HG03139 (cell line): ENCODE measurements around the gene MGAT4C.
"Not testable (repeated sequence)": the region's sequence is repeated elsewhere in the genome, so short reads cannot be mapped to it uniquely, and the experiment has no call there.

Experiments
- ATAC-seq: cut with Tn5 transposase; IDR thresholded peaks from one replicate; pipeline ENCODE4 v1.9.1; 2021; ENCODE audit not compliant: unreplicated experiment

Gene MGAT4C

GRCh38 chr12:86138770-86139169 is 117.4 kb downstream of the MGAT4C start:
- no peak for ATAC-seq

DNA sequence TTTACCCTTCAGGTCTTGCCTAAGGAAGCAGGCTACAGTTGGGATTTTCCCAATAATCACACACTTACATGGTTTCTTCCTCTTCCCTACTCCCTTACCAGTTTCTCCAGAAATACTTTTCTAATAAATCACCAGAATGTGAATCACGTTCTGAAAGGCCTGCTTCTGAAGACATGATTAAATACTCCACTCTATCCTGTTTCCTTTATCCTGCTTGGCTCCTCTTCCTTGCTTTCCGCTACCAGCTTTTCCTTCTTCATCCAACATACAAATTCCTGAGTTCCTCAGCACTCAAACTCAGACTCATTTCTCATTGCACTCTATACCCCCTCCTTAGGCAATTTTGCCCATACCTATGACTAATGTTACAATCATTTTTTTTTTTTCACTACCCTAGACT is 118.3 kb downstream of the MGAT4C start:
- ATAC-seq = no peak

- ATAC-seq = no peak
Measured at GRCh38 chr12:86134561-86134960, 121.6 kb downstream of the MGAT4C start.

GRCh38 chr12:86126900-86127299 is 129.3 kb downstream of the MGAT4C start:
- not testable (repeated sequence) for ATAC-seq

GRCh38 chr12:86122846-86123468 is 133.2 kb downstream of the MGAT4C start:
- ATAC-seq = no peak

- ATAC-seq = no peak
Measured at GRCh38 chr12:86118161-86118560, 138.0 kb downstream of the MGAT4C start.

DNA sequence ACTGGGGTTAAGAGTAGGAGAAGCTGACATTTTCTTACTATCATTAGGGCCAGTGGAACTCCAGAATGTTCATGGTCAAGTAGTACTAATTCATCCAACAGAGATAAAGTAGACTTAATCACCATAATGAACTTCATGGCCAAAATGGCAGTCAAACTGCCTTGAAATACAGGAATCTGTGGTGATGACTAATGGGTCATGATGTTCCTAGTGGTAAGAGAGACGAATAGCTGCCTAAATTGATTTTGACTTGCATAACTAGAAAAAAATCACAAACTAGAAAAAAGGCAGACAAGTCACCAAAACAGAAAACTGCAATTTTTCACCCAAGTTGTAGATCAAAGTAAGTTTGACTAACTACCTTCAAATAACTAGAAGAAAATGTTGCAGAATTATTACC is 138.5 kb downstream of the MGAT4C start:
- ATAC-seq = no peak

DNA sequence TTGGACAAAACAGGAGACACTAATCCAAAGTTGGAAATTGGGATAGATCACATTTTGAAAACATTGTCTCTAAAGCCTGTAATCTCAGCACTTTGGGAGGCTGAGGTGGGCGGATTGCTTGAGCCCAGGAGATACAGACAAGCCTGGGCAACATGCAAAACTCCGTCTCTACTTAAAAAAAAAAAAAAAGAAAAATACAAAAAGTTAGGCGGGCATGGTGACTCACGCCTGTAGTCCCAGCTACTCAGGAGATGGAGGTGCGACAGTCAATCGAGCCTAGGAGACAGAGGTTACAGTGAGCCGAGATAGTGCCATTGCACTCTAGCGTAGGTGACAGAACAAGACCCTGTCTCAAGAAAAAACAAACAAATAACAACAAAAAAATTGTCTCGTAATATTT is 152.1 kb downstream of the MGAT4C start:
- no peak for ATAC-seq

DNA sequence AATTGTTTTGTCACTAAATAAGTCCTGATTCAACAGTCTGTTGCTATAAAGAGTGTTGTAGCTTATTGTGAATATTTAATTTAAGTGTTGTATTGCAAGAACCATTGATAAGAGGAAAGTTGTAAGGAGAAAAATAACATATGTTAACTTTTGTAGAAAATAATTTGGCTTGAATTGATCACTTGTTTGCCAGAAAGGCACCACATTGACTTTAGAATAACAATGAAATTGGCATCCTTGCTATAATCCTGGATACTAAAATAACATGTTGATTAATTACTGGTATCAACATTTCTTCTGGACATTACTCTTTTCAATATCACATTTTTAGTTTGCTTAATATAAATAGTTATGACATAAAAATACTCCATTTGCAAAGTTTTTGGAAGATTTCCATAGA is 159.0 kb downstream of the MGAT4C start:
- ATAC-seq = no peak

DNA sequence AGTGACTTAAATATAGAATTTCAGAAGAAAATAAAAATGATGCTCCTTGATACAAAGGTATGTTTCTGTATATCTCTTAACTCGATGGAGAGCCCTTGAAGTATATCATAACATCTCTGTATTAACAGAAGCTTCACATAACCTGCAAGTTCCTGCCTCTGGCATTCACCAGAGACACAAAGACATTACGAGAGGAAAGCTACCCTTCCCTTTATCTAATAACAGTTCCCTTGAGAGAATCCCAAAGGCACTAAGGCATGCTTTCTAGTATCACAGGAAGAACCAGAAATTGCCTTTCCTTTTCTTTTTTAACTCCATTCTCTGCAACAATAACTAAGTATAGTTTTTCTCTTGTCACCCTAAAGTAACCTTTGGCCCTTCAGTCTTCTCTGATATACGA is 164.5 kb downstream of the MGAT4C start:
- ATAC-seq = no peak

DNA sequence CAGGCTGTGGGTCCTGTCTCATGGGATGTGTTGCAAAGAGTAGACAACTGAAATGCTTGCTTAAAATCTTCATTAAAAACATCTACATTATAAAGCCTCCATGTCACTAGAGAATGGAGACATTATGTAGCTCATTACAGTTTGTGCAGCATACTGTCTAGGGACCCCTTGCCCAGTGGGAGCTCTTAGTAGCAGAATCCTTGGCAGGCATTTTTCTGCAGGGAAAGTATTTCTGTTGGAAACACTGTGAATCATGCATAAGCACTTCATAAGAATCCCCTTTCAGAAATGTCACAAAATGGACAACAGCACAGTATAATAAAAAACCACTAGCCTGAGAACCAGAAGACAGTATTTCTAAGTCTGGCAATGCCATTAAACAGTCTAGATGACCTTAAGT is 174.3 kb downstream of the MGAT4C start:
- ATAC-seq = no peak

- not testable (repeated sequence) for ATAC-seq
Measured at GRCh38 chr12:86059052-86059451, 197.1 kb downstream of the MGAT4C start.

GRCh38 chr12:86057092-86057845 is 198.9 kb downstream of the MGAT4C start:
- no peak for ATAC-seq

GRCh38 chr12:86052921-86053320 is 203.3 kb downstream of the MGAT4C start:
- ATAC-seq = no peak

DNA sequence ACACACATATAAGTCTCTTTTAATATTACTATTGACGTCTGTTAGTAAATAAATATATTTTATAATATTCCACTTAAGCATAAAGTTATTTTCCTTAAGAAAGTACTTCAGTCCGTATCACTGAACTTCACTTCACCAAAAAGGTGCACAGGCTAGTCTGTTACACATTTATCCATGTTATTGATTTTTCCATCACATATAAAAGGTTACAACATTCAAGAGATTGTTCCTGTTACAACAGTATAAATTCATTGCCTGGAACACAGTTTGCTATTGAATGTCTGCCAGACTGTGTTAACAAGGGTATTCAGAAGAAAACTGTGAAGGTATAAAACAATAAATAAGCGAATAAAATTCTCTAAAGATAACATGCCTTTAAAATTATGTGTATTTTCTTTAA is 206.2 kb downstream of the MGAT4C start:
- ATAC-seq = no peak

- ATAC-seq = no peak
Measured at GRCh38 chr12:86044396-86044795, 211.8 kb downstream of the MGAT4C start.

DNA sequence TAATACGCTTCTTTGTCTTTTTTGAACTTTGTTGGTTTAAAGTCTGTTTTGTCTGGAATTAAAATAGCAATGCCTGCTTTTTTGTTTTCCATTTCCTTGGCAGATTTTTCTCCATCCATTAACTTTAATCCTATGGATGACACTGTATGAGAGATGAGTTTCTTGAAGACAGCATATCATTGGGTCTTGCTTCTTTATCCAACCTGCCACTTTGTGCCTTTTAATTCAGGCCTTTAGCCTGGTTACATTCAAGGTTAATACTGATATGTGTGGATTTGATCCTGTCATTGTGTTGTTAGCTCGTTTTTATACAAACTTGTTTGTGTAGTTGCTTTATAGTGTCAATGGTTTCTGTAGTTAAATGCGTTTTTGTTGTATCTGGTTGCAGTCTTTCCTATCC is 214.1 kb downstream of the MGAT4C start:
- no peak for ATAC-seq

DNA sequence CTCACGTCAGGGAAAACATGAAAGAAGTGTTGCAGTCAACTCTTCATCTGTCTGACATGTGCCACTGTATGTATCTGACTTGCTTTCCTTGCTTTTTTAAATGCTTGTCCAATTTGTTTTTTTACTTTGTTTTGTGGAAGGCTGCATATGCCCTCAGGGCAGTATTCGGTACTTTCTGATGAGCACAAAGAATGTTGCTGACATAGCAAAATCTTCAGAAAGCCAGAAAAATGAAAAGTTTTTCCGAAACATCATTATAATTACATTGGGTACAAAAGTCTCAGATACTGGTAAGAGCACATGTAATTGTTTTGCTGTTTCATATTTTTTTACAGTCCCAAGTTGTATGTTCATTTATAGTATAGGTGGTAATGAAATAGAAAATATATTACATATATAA is 237.8 kb downstream of the MGAT4C start:
- no peak for ATAC-seq

DNA sequence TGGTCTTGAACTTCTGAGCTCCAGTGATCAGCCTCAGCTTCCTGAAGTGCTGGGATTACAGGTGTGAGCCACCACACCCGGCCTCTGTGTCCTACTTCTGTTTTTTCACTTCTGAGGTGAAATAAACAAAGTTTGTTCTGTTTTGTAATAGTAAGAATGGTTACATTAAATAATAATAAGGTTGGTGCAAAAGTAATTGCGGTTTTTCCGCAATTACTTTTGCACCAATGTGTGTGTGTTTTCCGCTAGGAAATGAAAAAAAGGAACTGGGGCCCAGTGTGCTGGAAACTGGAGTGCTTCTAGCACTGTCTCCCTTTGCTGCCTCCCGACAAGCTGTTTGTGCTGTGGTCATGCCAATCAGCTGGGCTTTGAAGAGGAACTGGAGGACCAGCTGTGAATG is 241.2 kb downstream of the MGAT4C start:
- ATAC-seq = no peak

GRCh38 chr12:86006727-86007126 is 249.5 kb downstream of the MGAT4C start:
- no peak for ATAC-seq

DNA sequence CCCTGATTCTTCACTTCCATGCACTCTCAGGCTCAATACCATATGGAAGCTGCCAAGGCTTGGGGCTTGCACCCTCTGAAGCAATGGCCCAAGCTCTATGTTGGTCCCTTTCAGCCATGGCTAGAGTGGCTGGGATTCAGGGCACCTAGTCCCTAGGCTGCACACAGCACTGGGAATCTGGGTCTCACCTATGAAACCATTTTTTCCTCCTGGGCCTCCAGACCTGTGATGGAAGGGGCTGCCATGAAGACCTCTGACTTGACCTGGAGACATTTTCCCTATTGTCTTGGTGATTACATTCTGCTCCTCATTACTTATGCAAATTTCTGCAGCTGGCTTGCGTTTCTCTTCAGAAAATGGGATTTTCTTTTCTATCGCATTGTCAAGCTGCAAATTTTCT is 258.1 kb downstream of the MGAT4C start:
- no peak for ATAC-seq

DNA sequence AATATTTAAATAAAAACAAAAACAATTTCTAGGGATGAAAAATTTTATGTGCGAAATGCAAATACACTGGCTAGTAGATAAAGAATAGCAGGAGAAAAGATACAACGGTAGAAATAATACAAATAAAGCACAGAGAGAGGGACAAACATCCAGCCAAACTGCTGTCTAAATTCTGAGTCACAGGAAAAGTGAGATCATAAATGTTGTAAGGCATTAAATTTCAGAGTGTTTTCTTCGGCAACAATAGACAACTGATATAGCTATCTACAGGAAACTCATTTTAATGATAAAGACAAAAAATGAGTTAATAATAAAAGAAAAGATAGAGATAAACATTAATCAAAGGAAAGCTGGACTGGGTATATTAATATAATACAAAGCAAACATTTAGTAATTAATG is 259.9 kb downstream of the MGAT4C start:
- ATAC-seq = no peak

- ATAC-seq = no peak
Measured at GRCh38 chr12:85993746-85994145, 262.4 kb downstream of the MGAT4C start.
